DMS114 treated with DMSO at 0.1 percent for 48 hours (cell line): ENCODE results near the gene SPEF2.

Experiments
- DNase-seq: peaks from one replicate; lab custom pipeline; 2025; ENCODE audit not compliant: unreplicated experiment; lab: John Stamatoyannopoulos, UW

The SPEF2 gene

DNA sequence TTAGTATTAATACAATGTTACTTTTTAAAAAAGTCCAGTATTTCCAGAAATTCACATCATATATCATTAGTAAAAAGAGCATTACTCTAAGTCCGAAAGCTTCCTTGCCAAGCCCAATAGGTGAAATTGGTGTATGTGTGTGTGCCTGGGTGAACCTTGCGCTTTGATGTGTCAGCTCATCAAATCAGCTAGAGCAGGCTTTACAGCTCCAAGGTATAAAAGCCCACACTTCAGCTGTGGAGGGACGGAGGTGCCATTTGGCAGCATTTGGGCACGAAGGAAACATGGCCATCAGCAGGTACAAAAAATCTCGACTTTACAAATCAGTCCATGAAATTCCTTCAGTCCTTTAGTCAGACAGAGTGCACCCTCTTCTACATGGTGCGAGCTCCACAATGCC lies 162.6 kb downstream of the SPEF2 start:
- DNase-seq, result no peak

DNA sequence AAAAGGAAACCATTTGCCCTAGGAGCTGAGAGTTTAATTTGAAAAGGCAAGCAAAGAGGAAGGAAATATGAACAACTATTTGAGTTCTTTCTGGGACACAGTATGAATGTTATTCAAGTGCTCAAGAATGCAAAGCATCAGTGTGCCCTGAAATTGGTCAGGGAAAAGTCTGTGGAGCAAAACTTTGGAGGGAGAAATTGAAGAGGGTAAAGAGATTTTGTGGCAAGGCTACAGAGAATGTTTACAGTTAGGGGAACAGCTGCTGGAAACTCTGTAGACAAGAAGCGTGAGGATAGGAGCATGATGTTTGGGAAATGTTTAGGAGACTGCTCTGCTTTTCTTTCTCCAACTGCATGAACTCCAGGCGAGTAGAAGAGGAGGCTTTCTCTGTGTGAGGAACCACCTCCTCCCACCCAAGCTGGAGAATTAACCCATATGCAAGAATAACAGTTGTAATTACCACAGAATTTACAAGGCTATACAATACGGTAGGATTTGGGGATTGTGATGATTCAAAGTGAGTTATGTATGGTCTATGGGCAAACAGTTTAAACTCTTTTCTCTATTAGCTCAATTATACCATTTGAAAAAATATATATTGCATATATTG lies 163.6 kb downstream of the SPEF2 start:
- DNase-seq, result no peak

DNA sequence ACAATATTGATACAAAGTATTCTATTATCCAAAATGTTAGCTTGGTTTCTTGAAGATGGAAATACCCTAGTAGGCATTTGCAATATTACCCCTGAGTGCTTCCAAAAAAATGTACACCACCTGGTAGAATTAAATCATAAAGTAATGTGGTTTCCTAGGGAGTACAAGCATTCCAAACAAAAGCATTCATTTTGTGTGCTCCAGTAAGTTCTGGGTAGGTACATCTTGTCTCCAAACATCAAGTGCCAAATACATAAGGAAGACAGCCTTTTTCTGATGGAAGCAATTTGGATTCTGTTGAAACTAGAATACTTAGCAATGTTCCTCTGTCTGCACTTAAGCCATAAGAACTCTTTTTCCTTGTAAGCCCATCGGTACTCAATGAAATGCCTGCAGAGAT lies 165.9 kb downstream of the SPEF2 start:
- no peak for DNase-seq

DNA sequence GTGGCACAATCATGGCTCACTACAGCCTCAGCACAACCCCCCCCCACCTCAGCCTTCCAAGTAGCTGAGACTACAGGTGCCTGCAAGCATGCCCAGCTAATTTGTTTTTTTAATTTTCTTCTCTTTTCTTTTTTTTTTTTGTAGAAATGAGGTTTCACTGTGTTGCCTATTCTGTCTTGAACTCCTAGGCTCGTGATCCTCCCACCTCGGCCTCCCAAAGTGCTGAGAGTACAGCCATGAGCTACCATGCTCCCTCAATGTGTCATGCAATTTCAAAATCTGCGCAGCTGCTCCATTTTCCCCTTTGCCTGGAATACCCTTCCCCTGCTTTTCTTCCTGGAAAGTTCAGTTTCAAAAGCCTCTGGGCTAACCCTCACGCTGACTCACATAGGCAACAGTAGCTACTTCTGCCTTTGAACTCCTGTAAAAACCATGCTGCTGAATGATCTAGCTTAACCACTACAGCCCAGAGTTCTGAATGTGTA lies 168.0 kb downstream of the SPEF2 start:
- no peak for DNase-seq

DNA sequence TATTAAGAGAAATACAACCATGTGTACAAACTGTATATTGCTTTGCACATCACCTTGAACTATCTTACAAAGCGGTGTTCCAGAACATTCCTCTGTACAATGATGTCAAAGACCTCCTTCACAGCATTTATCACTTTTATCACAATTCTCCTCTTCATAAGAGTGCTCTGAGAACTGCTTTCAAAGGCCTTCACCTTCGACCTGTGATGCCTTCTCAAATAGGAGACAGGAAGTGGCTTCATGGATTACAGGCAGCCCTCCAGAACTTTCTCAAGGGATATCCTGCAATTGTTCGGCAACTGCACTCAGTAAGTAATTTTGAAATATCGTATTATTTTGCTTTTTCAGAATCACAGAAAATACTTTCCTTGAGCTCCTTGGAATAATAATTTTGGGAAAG lies 171.1 kb downstream of the SPEF2 start:
- no peak for DNase-seq

DNA sequence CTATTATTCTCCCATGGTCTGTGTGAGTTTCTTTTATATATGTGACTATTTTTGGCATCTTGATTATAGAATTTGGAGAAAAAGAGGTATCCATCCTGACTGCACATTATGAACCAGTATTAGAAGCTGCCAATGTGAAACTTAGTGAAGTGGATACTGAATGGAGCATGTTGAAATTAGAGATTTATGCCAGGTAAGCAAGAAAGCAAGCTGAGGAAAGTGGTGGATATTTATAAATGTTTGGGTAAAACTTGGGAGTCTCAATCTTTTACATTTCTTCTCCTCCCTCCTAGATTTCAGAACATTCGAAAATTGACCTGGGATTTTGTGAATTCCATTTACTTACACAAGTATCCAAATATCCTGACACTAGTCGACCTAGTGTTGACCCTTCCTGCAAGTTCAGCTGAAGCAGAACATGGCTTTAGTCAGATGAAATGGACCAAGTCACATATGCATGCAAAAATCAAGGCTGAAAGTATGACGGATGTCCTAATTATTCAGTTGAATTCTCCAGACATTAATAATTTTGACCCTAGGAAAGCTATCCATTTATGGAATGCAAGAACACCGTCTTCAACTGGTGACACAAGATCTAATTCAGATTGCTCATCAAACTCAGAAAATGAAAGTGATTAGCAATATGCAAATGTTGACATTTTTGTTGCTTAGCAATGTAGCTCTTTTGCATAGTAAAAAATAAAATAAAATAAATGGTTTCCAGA lies 172.2 kb downstream of the SPEF2 start:
- no peak for DNase-seq

DNA sequence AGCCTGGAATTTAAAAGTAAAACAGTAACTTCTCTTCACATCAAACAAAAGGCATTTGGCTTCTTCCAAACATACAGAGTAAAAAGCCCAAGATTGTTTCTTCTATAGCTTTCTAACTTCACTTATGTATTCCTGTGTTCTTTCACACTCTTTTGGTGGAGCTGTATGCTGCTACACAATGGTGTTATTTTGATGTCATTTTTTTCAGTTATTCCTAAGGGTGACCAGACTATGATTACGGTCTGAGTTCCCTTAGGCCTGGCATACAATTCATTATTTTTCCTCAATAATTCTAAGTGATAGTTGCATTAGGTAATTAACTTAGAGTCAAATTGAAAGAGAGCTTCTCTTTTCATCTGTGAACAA lies 172.8 kb downstream of the SPEF2 start:
- DNase-seq, result no peak

DNA sequence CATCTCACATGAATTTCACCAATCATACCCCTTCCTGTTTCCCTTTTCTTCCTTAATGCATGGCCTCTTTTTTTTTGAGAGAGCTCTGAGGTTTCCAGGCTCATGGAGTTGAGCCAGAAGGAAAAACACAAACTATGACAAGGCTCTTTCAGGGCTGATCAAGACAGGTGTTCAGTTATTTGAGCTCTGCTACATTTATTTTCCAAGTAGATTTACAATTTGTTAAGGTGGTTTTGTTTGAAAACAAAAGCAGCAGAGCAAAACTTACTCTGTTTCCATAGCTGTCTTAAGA lies 176.6 kb downstream of the SPEF2 start:
- DNase-seq, result no peak

DNA sequence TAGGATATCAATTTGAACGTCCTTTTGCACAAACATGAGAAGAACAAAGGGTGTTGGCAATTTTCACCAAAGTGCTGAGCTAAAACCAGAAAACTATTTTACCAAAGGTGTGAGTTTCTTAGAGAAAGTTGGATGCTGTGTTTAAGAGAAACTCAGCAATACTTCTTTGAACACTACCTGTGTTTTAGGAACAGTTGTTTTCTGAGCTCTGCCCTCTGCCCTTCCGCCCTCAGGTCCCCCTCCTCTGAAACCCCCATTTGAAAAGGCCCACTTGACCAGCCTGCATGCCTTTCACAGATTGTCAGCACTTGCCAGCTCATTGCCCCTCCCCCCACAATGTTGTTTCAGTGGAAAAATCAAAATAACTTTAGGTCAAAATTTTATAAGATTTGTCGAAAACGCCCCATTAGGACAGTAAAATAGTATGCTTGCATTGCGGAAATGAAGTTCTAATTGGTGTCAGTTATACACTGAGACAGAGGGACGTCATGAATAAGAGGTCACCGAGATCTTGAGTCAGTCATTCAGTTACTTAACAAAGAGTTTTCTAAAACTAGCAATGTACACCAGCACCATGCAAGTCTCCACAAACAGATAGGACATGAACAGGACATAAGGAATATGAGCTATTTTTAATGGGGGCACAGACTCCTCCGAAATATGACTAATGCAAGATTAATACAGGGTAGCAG lies 177.2 kb downstream of the SPEF2 start:
- no peak for DNase-seq

DNA sequence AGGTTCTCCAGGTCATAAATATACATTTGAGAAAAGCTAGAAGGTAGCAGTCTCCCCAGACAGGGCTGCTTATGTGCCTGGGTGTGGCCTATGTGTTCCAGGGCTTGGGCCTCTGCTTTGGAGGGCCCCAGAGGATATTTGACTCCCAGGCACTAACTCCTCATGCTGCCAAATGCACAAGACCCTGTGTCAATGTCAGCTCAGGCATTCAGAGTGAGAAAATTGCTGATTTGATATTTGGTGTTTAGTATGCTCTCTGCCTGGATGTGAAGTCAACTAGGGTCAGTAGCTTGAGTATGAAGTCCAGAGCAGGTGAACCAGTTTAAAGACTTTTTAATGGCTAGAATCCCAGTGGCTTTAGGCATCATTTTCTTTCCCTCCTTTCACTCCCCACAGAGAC lies 181.5 kb downstream of the SPEF2 start:
- DNase-seq, result no peak

DNA sequence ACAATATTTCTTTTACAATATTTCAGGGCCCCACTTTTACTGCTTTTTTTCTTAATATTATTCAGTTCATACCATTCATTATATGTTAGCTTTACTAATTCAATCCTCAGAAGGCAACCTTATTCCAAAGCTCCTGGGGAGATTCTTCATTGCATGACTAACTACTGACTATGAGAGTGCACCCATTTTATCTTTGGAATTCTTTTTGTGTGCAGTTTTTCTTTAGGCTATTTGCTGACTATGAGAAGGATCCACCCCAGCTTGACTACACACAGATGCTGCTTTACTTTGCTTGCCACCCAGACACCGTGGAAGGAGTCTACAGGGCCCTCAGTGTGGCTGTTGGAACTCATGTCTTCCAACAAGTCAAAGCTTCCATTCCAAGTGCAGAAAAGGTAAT lies 182.1 kb downstream of the SPEF2 start:
- no peak for DNase-seq

DNA sequence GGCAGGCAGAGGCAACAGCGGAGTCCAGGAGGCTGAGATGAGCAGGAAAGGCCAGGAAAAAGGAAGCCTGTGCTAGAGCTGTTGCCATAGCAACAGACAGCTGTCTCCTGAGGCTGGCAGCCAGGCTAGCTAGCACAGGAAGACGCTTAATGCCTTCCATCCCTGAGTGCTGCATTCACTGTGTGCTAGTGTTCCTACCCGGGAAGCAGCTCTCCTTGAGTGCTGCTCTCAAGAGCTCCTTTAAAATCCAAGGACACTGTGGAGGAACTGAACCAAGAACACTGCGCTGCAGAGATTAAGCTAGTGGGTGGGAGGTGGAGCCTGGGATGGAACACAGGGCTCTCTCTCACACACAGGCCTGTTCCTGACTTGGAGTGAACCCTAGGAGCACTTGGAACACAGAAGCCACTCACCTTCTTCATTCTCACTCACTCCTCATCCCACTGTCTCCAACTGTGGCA lies 185.6 kb downstream of the SPEF2 start:
- DNase-seq, result no peak

DNA sequence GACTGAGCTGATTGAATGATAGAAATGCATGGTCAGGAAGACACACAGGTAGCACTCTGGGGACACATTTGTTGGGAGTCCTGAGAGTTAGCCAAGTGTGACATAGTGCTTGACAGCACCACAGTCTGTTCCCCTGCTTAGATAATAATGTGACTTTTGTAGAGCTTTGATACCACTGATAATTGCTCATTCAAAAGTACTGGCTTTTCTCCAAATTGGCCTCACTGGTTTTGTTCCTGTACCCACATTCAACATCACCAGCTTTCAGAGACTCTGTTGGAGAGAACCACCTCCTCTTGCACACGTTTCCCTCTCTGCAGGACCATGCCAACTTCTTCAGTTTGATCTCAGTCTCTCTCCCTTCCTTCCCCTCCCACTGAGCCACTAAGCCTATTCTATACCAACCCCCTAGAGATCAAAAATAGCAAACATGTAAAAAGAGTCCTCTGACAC lies 186.6 kb downstream of the SPEF2 start:
- no peak for DNase-seq

DNA sequence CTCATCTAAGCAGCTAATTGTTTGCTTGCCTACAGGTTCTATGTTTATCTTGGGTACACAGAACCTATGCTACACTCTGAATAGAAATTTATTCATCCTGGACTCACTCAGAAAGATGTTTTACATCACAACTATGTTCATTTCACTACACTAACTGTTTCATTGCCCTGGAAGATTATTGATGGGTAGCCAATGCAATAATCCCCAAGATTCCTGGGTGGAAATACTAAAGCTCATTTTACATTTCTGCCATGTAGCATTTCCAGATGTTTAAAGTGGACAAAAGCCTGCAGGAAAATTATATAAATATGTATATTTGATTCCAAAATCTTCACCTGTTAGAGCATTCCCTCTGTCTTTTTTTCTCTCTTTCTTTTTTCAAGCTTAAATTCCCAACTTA lies 187.2 kb downstream of the SPEF2 start:
- no peak for DNase-seq

DNA sequence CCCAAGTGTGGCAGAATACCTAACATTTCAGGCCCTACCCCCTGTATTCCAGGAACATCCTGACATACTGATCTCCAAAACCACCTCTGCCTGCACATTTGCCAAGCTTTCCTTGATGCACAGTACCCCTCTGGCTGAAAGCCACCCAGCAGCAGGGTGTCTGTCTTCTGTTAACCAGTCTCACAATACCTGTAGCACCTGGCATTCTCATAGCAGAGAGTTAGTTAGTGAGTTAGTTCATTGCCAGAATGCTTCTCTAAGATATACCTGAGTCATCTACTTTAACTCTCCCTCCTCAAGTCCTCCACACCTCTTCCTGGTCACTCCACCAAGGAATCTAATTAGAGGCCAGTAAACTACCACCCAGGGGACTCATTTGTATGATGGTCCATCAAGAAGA lies 192.9 kb downstream of the SPEF2 start:
- DNase-seq, result no peak

DNA sequence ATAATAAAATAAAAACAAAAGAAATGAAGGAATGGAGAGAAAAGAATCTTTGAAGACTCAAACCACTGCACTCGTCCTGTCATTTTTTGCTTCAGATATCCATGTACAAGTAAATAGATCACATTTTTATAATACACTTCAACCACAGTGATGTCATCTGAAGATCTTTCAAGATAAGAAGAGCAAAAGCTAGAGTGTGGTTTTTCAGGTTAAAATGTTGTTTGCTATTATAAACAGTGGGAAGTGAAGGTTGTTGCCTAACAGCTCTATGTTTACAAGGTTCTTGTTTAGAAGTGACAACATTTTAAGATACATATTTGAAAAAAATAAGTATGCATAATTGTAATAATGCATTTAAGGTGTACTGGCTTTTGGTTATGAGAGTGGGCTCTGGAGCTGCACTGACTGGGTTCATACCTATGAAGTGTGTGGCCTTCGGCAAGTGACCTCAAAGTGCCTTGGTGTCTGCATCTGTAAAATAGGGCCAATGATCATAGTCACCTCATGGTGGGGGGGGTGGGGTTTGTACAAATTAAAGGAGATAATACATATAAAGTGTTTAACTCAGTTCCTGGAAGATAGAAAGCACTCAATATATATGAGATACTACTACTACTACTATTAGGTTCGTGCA lies 193.6 kb downstream of the SPEF2 start:
- no peak for DNase-seq

DNA sequence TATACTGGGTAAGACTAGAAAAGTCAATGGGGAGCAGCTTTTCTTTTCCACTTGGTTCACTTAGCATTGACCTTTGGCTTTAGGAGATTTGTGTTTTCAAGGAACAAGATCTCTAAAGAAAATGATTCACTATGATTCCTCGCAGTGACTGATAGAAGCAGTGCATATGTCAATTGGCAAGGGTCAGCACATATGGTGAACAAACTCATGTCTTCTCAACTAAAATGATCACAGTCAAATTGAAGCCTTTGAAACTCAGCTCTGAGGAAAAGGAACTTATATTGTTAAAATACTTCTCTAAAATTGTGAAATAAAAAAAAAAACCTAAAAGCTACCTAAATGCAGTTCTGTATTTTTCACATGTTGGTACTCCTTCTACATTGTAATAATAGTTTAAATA lies 195.9 kb downstream of the SPEF2 start:
- no peak for DNase-seq

DNA sequence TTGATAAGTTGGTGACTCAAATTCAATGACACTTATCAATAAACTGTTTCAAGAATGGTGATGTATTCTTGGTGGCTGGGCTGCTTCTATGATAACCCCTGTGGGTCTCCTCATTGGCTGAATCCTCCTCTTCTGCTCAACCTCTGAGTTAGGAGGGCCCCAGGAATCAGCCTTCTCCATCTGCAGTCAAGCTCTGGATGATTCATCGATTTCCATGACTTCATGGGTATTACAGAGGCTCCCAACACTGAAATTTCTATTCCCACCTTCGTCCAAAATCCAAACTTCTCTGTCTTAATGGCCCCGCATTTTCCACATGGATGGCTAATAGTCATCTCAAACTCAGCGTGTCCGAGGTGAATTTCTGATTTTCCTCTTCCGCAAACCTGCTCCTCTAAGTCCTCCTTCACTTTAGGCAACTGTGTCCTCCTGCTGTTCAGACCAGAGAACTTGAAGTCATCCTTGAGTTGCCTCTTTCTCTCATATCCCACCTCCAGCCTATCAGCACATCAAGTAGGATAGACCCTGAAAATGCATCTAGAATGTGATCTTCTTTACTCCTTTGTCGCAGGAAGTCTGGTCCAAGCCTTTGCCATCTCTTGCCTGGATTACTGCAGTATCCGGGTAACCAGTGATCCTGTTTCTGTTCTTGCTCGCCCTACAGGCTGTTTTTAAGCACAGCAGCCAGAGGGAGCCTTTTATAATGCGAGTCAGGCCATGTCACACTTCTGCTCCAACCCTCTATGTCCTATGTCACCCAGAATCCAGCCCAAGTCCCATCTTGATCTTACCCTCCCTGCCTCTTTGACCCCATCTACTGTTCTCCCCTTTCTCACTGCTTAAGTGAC lies 197.7 kb downstream of the SPEF2 start:
- no peak for DNase-seq

DNA sequence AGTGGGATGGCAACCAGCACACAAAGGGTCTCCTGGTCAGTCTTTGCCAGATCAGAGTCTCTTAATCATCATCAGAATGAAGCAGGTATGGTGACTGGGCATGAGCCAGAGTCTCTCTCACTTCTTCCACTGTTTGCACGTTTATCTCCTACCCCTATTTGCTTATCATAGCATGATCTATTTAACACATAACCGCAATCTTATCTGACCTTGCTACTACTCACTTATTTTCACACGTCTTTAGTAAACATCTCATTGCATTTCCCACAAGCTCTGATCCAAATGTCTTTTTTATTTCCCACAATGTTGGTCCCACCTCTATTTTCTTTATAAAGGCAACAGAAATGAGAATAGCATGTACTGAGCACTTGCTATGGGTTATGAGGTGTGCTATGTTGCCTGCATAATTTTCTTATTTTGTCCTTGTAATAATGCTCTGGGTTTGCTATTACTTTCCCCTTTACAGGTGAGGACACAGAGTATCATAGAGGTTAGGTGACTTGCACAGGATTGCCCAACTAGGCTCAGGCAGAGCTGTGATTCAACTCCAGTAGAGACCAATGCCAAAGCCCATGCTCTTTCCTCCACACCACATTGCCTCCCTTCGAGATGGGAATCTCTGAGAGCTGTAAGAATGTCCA lies 199.3 kb downstream of the SPEF2 start:
- no peak for DNase-seq

DNA sequence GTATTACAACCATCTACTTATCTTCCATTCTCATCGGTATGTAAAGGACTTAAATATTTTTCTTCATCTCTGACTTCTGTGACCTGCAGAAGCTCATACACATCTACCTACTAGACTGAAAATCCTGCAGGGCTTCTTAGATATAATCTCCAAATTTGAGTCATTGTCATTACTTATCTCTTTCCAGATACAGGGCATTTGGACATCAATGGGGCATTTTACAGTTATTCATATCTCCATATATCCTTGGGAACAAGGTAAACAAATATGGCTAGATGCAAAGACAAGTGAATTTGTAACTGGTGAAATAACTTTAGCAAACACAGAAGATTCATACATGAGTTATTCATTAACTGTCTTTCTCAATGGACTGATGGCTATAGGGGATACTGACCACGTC lies 201.4 kb downstream of the SPEF2 start:
- no peak for DNase-seq

DNA sequence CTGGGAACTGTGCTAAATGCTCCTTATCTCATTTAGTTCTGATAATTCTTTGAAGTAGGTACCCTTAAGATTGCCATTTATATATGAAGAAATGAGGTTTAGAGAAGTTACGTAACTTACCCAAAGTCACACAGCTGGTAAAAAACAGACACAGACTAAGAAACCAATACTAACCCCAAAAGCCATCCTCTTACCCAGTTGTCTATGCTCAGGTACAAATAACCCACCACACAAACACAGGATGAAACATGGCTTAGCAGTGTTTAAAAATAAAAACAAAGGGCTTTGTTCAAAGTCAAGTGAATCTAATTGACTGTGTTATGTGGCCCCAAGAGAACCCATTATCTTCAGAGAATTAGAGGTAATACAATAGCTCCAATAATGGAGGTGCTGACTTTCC lies 202.0 kb downstream of the SPEF2 start:
- no peak for DNase-seq
